ENCODE data around the gene CAPZA2.

- no peak for TF ChIP-seq CTCF (IDR thresholded peaks at IDR 0.05)
- no peak for TF ChIP-seq EZH2phosphoT487 (IDR thresholded peaks at IDR 0.05)
Observed at GRCh38 chr7:116966601-116967000, 104.2 kb downstream of the CAPZA2 start.
